H1 (cell line): ENCODE data around the gene CCDC18. TPM values are rescaled to one million over a fixed set of nuclear protein-coding genes. Genes with fewer than 3 reads are reported as not detected.

Experiments used
- CBX5 ChIP-seq: fragments of 300-800, 300-1000 bp; sonication (generic); IDR thresholded peaks from 2 replicates; pipeline ENCODE4 v1.7.1; 2016; ENCODE audit warnings: antibody characterized with exemption, low read length, low read depth
- EZH2 ChIP-seq: fragments of 200-600 bp; sonication (generic); IDR thresholded peaks from 2 replicates; pipeline ENCODE4 v1.7.1; 2012; ENCODE audit warnings: low read depth, mild to moderate bottlenecking, moderate library complexity, low read length, inconsistent platforms; ENCODE audit not compliant: severe bottlenecking
- NRF1 ChIP-seq: IDR thresholded peaks from 2 replicates; pipeline ENCODE4 v1.6.1; 2011; ENCODE audit warnings: mild to moderate bottlenecking, low read depth, low read length, improper control_type of control experiment
- POLR2A ChIP-seq, 2 experiments: IDR thresholded peaks; 1 replicate in 1 of 2; 2 replicates in 1 of 2; pipeline ENCODE4 v1.6.1; 2011; ENCODE audit warnings: low read depth in 2 of 2, low read length in 2 of 2, mild to moderate bottlenecking in 2 of 2; ENCODE audit errors: control extremely low read depth in 1 of 2
- RFX5 ChIP-seq: IDR thresholded peaks from 2 replicates; pipeline ENCODE4 v1.6.1; 2011; ENCODE audit warnings: low read depth, low read length, improper control_type of control experiment, borderline replicate concordance
- SP1 ChIP-seq: IDR thresholded peaks from 2 replicates; pipeline ENCODE4 v1.6.1; 2011; ENCODE audit warnings: low read depth, low read length
- TCF12 ChIP-seq: IDR thresholded peaks from 2 replicates; pipeline ENCODE4 v1.6.1; 2011; ENCODE audit warnings: low read depth, mild to moderate bottlenecking, low read length
- polyA plus RNA-seq, 7 experiments: library from polyadenylated mRNA; depleted of rRNA in 3 of 7; stranded (reverse) in 5 of 7; unstranded in 2 of 7; fragments of >200 nt in 5 of 7; fragments of 200-250 nt in 2 of 7; gene quantifications; 1 replicate in 5 of 7; 2 replicates in 1 of 7; 4 replicates in 1 of 7; pipeline versions ENCODE4 v1.2.1 to v1.2.3, GENCODE V29; 2011 to 2013; ENCODE audit warnings: missing spikeins in 2 of 7, mixed read lengths in 2 of 7
- total RNA-seq: library from RNA; stranded (reverse); fragmentation: NEBNext Ultra II Directional; extraction: Animal tissue kit (Norgen Biotek cat#: 25700); gene quantifications from 2 replicates; pipeline ENCODE4 v1.2.1, GENCODE V29; 2021
- TF ChIP-seq, protein P1 (sequence below), 3 experiments: IDR thresholded peaks; 1 replicate in 2 of 3; 2 replicates in 1 of 3; pipeline versions ENCODE4 v1.5.1 to v1.6.1; 2011; ENCODE audit warnings: low read length in 3 of 3, mild to moderate bottlenecking in 3 of 3, inconsistent platforms in 2 of 3, low read depth in 1 of 3, moderate library complexity in 1 of 3; ENCODE audit not compliant: insufficient read depth in 1 of 3; ENCODE audit errors: control extremely low read depth in 1 of 3
- TF ChIP-seq, protein P2 (sequence below): IDR thresholded peaks from 2 replicates; pipeline ENCODE4 v1.6.1; 2012; ENCODE audit warnings: inconsistent platforms
- TF ChIP-seq, protein P3 (sequence below): IDR thresholded peaks from 2 replicates; pipeline ENCODE4 v1.6.1; 2012; ENCODE audit warnings: low read length, inconsistent platforms
- TF ChIP-seq, protein P4 (sequence below): IDR thresholded peaks from 2 replicates; pipeline ENCODE4 v1.6.1; 2011; ENCODE audit warnings: low read depth, mild to moderate bottlenecking, low read length; ENCODE audit not compliant: insufficient read depth

The CCDC18 gene
- total and polyA plus RNA-seq, 2 of the 8 experiments (the other 6 are each of a cell fraction or from before 2014, with no cell fraction given): 3.0 to 21.2 TPM

DNA sequence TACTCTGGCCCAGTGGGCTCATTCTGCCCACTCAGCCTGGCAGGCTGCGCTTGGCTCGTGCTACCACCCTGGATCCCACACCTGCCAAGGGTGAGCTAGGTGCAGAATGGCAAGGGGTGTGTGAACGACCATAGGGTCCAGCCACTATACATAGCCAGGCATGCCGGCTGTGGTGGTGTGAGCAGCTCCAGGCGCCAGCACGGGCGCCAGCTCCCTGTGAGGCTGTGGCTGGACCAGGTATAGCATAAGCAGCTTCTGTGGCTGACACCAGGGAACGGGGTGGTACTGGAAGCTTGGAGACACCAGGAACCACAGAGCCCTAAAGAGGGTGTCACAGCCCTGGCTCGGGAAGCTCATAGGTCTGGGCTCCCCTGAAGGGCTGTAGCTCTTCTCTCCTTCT lies 18.6 kb downstream of the CCDC18 start (continued):
- TF ChIP-seq, protein P1, sequence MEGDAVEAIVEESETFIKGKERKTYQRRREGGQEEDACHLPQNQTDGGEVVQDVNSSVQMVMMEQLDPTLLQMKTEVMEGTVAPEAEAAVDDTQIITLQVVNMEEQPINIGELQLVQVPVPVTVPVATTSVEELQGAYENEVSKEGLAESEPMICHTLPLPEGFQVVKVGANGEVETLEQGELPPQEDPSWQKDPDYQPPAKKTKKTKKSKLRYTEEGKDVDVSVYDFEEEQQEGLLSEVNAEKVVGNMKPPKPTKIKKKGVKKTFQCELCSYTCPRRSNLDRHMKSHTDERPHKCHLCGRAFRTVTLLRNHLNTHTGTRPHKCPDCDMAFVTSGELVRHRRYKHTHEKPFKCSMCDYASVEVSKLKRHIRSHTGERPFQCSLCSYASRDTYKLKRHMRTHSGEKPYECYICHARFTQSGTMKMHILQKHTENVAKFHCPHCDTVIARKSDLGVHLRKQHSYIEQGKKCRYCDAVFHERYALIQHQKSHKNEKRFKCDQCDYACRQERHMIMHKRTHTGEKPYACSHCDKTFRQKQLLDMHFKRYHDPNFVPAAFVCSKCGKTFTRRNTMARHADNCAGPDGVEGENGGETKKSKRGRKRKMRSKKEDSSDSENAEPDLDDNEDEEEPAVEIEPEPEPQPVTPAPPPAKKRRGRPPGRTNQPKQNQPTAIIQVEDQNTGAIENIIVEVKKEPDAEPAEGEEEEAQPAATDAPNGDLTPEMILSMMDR (IDR thresholded peaks at IDR 0.05; ENCODE audit: control extremely low read depth in 1 of 3, insufficient read depth in 1 of 3, low read depth in 1 of 3, low read length in 3 of 3): no peak
- TF ChIP-seq RFX5: no peak
- no peak for TF ChIP-seq NRF1
- no peak for TF ChIP-seq POLR2A (IDR thresholded peaks at IDR 0.05; ENCODE audit: control extremely low read depth in 1 of 2, low read depth in 2 of 2, low read length in 2 of 2)
- TF ChIP-seq, protein P2, sequence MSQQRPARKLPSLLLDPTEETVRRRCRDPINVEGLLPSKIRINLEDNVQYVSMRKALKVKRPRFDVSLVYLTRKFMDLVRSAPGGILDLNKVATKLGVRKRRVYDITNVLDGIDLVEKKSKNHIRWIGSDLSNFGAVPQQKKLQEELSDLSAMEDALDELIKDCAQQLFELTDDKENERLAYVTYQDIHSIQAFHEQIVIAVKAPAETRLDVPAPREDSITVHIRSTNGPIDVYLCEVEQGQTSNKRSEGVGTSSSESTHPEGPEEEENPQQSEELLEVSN: no peak
- no peak for TF ChIP-seq TCF12
- TF ChIP-seq CBX5: no peak
- TF ChIP-seq EZH2: no peak
- TF ChIP-seq, protein P3, sequence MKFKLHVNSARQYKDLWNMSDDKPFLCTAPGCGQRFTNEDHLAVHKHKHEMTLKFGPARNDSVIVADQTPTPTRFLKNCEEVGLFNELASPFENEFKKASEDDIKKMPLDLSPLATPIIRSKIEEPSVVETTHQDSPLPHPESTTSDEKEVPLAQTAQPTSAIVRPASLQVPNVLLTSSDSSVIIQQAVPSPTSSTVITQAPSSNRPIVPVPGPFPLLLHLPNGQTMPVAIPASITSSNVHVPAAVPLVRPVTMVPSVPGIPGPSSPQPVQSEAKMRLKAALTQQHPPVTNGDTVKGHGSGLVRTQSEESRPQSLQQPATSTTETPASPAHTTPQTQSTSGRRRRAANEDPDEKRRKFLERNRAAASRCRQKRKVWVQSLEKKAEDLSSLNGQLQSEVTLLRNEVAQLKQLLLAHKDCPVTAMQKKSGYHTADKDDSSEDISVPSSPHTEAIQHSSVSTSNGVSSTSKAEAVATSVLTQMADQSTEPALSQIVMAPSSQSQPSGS: no peak
- TF ChIP-seq, protein P4, sequence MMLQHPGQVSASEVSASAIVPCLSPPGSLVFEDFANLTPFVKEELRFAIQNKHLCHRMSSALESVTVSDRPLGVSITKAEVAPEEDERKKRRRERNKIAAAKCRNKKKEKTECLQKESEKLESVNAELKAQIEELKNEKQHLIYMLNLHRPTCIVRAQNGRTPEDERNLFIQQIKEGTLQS: no peak
- TF ChIP-seq SP1: no peak
